HG03095 (cell line): ENCODE results near the gene STK32C.

Experiments used
- ATAC-seq: cut with Tn5 transposase; IDR thresholded peaks from one replicate; pipeline ENCODE4 v1.9.1; 2021; ENCODE audit warnings: moderate library complexity; ENCODE audit not compliant: unreplicated experiment

The STK32C gene

GRCh38 chr10:132307823-132308586, at the start of gene STK32C:
TSS of gene STK32C (minus strand) at chr10:132307950. CDS start at chr10:132307833, 117 bp downstream.
- ATAC-seq: peak; percentile 73

- ATAC-seq: no peak
Observed at GRCh38 chr10:132356621-132357195, 49.0 kb upstream of the STK32C start.

GRCh38 chr10:132355754-132356153, 48.0 kb upstream of the STK32C start:
- ATAC-seq: no peak

- ATAC-seq: no peak
Observed at GRCh38 chr10:132355297-132355696, 47.5 kb upstream of the STK32C start.

GRCh38 chr10:132354356-132355094, 46.8 kb upstream of the STK32C start:
- no peak for ATAC-seq

- ATAC-seq: no peak
Observed at GRCh38 chr10:132353456-132354355, 46.0 kb upstream of the STK32C start.

GRCh38 chr10:132352462-132353308, 44.9 kb upstream of the STK32C start:
- peak; percentile 54 for ATAC-seq

- no peak for ATAC-seq
Observed at GRCh38 chr10:132351611-132352010, 43.9 kb upstream of the STK32C start.

- no peak for ATAC-seq
Observed at GRCh38 chr10:132350946-132351345, 43.2 kb upstream of the STK32C start.

- no peak for ATAC-seq
Observed at GRCh38 chr10:132350391-132350790, 42.6 kb upstream of the STK32C start.

GRCh38 chr10:132349766-132350165, 42.0 kb upstream of the STK32C start:
- ATAC-seq: no peak

- no peak for ATAC-seq
Observed at GRCh38 chr10:132347931-132348267, 40.1 kb upstream of the STK32C start.

- ATAC-seq: no peak
Observed at GRCh38 chr10:132347211-132347930, 39.6 kb upstream of the STK32C start.

- ATAC-seq: no peak
Observed at GRCh38 chr10:132346806-132347205, 39.1 kb upstream of the STK32C start.

GRCh38 chr10:132345345-132345744, 37.6 kb upstream of the STK32C start:
- no peak for ATAC-seq

GRCh38 chr10:132344386-132344785, 36.6 kb upstream of the STK32C start:
- no peak for ATAC-seq

GRCh38 chr10:132342553-132342952, 34.8 kb upstream of the STK32C start:
- no peak for ATAC-seq

GRCh38 chr10:132341781-132342180, 34.0 kb upstream of the STK32C start:
- no peak for ATAC-seq

GRCh38 chr10:132341017-132341416, 33.3 kb upstream of the STK32C start:
- ATAC-seq: no peak
